ENCODE measurements around the gene TMEM80. TPM values are rescaled to one million over a fixed set of nuclear protein-coding genes. Genes with fewer than 3 reads are reported as not detected.
"Not testable (repeated sequence)": the region's sequence is repeated elsewhere in the genome, so short reads cannot be mapped to it uniquely, and the experiment has no call there.

Gene TMEM80
- polyA plus RNA-seq, 1 experiment, result 19.5 TPM

GRCh38 chr11:729492-730074 is 34.0 kb downstream of the TMEM80 start:
- CTCF ChIA-PET, result interaction anchor here (5.2 to 6.9 kb wide), 2 partner anchors 33 to 68 kb away, joined by 40 to 43 read pairs; partner anchors contain the start of genes DEAF1 and TMEM80
- Histone ChIP-seq H3K36me3 (ENCODE audit: control insufficient read depth, insufficient read depth, low read length) (peaks cover under 1% of the 10 kb centered on the region; the same call in 1 of the 2 replicates), H3K27me3 (ENCODE audit: control insufficient read depth, insufficient read depth, low read length) (peaks cover 1% of the 10 kb centered on the region), H3K4me3 (ENCODE audit: low read depth, low read length) (no peak overlapping the region)
- TF ChIP-seq CTCF (IDR thresholded peaks at IDR 0.05; ENCODE audit: insufficient read depth, low read depth, low read length), result no peak
- DNase-seq (ENCODE audit: low read depth), result no peak
- POLR2A ChIA-PET, result no interaction called here

- peaks cover 1% of the 10 kb centered on the region for H3K27me3 ChIP-seq (ENCODE audit: control insufficient read depth, insufficient read depth, low read length)
- no peaks in the 10 kb centered on the region for H3K36me3 ChIP-seq (ENCODE audit: control insufficient read depth, insufficient read depth, low read length)
- no peak for TF ChIP-seq CTCF (IDR thresholded peaks at IDR 0.05; ENCODE audit: insufficient read depth, low read depth, low read length)
- H3K4me3 ChIP-seq (ENCODE audit: low read depth, low read length), result no peak overlapping the region
- DNase-seq (ENCODE audit: low read depth), result no peak
- POLR2A ChIA-PET, result no interaction called here
- CTCF ChIA-PET, result interaction anchor here (2.3 kb wide), 1 partner anchor 14 kb away, joined by 8 read pairs; the partner anchor contains the start of gene TALDO1
Measured at GRCh38 chr11:733072-733471, 37.5 kb downstream of the TMEM80 start.

- DNase-seq (ENCODE audit: low read depth); H3K27me3 ChIP-seq (ENCODE audit: control insufficient read depth, insufficient read depth, low read length); H3K4me3 ChIP-seq (ENCODE audit: low read depth, low read length); CTCF ChIA-PET; POLR2A ChIA-PET; H3K36me3 ChIP-seq (ENCODE audit: control insufficient read depth, insufficient read depth, low read length): not testable (repeated sequence)
Measured at GRCh38 chr11:734541-734940, 38.9 kb downstream of the TMEM80 start.

- no peak for DNase-seq (ENCODE audit: low read depth)
- POLR2A ChIA-PET, result no interaction called here
- CTCF ChIA-PET, result interaction anchor here (0.9 to 3.4 kb wide), 2 partner anchors 10 kb away, joined by 4 to 22 read pairs; partner anchors contain the start of gene TALDO1
Measured at GRCh38 chr11:737366-737765, 41.8 kb downstream of the TMEM80 start.

GRCh38 chr11:737899-738298 is 42.3 kb downstream of the TMEM80 start:
- CTCF ChIA-PET, result interaction anchor here (0.9 to 3.4 kb wide), 2 partner anchors 9 to 10 kb away, joined by 4 to 22 read pairs; partner anchors contain the start of gene TALDO1
- DNase-seq (ENCODE audit: low read depth); H3K27me3 ChIP-seq (ENCODE audit: control insufficient read depth, insufficient read depth, low read length); POLR2A ChIA-PET; H3K4me3 ChIP-seq (ENCODE audit: low read depth, low read length); H3K36me3 ChIP-seq (ENCODE audit: control insufficient read depth, insufficient read depth, low read length): not testable (repeated sequence)

More at GRCh38 chr11:737366-737765, 41.8 kb downstream of the TMEM80 start:
- peaks cover 1% of the 10 kb centered on the region for H3K27me3 ChIP-seq (ENCODE audit: control insufficient read depth, insufficient read depth, low read length)
- H3K36me3 ChIP-seq (ENCODE audit: control insufficient read depth, insufficient read depth, low read length), result no peaks in the 10 kb centered on the region
- TF ChIP-seq CTCF (IDR thresholded peaks at IDR 0.05; ENCODE audit: insufficient read depth, low read depth, low read length), result no peak
- no peak overlapping the region for H3K4me3 ChIP-seq (ENCODE audit: low read depth, low read length)

GRCh38 chr11:742156-742546 is 46.5 kb downstream of the TMEM80 start:
- no peak for TF ChIP-seq CTCF (IDR thresholded peaks at IDR 0.05; ENCODE audit: insufficient read depth, low read depth, low read length)
- CTCF ChIA-PET, result no interaction called here
- H3K27me3 ChIP-seq (ENCODE audit: control insufficient read depth, insufficient read depth, low read length), result no peaks in the 10 kb centered on the region
- H3K36me3 ChIP-seq (ENCODE audit: control insufficient read depth, insufficient read depth, low read length), result no peaks in the 10 kb centered on the region
- no peak for DNase-seq (ENCODE audit: low read depth)
- POLR2A ChIA-PET, result no interaction called here
- H3K4me3 ChIP-seq (ENCODE audit: low read depth, low read length), result no peak overlapping the region

Measured in BJ (cell line).